C4-2B (cell line): Measurements from ENCODE around the gene FUT2.

Source experiments
- H3K27ac ChIP-seq: fragments of 450-650 bp; 2 replicates; pipeline ENCODE4 v1.5.1; 2017
- CTCF ChIP-seq: fragments of 450-650 bp; conservative IDR thresholded peaks from 2 replicates; pipeline ENCODE4 v1.5.1; 2017; ENCODE audit warnings: mild to moderate bottlenecking
- ZFX ChIP-seq: fragments of 450-650 bp; IDR thresholded peaks from 2 replicates; pipeline ENCODE4 v1.6.1; 2017

Gene FUT2

GRCh38 chr19:48751845-48752495 is 56.2 kb downstream of the FUT2 start:
- peak overlapping the region; percentile 87 for H3K27ac ChIP-seq
- TF ChIP-seq ZFX (no peak), CTCF (no peak)

GRCh38 chr19:48752496-48753365 is 57.0 kb downstream of the FUT2 start, which contains the start of gene FUT1:
Gene FUT1, minus strand, starts transcription at chr19:48752641. Its CDS starts 1,360 bp downstream, at chr19:48751281.
- TF ChIP-seq CTCF (no peak; the same call in 1 of the 2 replicates), ZFX (0 out of 2 replicates have a peak, but pooled peaks have one; percentile 11)
- peak within 1 kb of the TSS; percentile 87 for H3K27ac ChIP-seq

- TF ChIP-seq CTCF = no peak
- TF ChIP-seq ZFX = no peak
- H3K27ac ChIP-seq = no peak within 1 kb of the TSS
These were observed 59.4 kb downstream of the FUT2 start, which contains the start of gene FGF21 for GRCh38 chr19:48755084-48755641. Gene FGF21, plus strand, starts transcription at chr19:48755524. Its CDS starts 713 bp downstream, at chr19:48756237.
